Gastrocnemius medialis (tissue), 4 donors: ENCODE results near the gene SLC46A1. TPM values are rescaled to one million over a fixed set of nuclear protein-coding genes. Genes with fewer than 3 reads are reported as not detected.

ENCODE experiments used
- ATAC-seq, 2 donors: fragments of 150-250 bp; one replicate each; pipeline ENCODE4 v1.9.1; 2016
- DNase-seq, 2 donors: peaks; one replicate each; pipeline ENCODE4 v3.0.0-alpha.2; 2019
- H3K27ac ChIP-seq, 4 donors: fragments of 200-600 bp; sonication (generic); 1 replicate in 1 of 4; 2 replicates in 3 of 4; pipeline ENCODE4 v1.5.1; 2016 to 2018; ENCODE audit warnings: mild to moderate bottlenecking in 2 of 4, moderate library complexity in 1 of 4
- H3K27me3 ChIP-seq, 3 donors: fragments of 200-600 bp; sonication (generic) in 2 of 3; 1 replicate in 1 of 3; 2 replicates in 2 of 3; pipeline versions ENCODE4 v1.5.1 to v1.6.0; 2016 to 2019; ENCODE audit warnings: mild to moderate bottlenecking in 1 of 3, moderate library complexity in 1 of 3
- H3K36me3 ChIP-seq, 2 donors: fragments of 200-600 bp; sonication (generic) in 1 of 2; one replicate each; pipeline ENCODE4 v1.5.1; 2017 to 2018
- H3K4me1 ChIP-seq, 2 donors: fragments of 200-600 bp; sonication (generic) in 1 of 2; one replicate each; pipeline ENCODE4 v1.5.1; 2016 to 2017; ENCODE audit warnings: mild to moderate bottlenecking in 2 of 2
- H3K4me3 ChIP-seq, 4 donors: fragments of 200-600 bp; sonication (generic) in 3 of 4; 1 replicate in 1 of 4; 2 replicates in 3 of 4; pipeline ENCODE4 v1.5.1; 2016 to 2019; ENCODE audit warnings: mild to moderate bottlenecking in 2 of 4
- H3K9me3 ChIP-seq, 3 donors: fragments of 200-600 bp; sonication (generic) in 2 of 3; 1 replicate in 1 of 3; 2 replicates in 2 of 3; pipeline ENCODE4 v1.5.1; 2016 to 2019
- CTCF ChIP-seq, 5 experiments: fragments of 450-650 bp in 3 of 5; fragments of 200-600 bp in 2 of 5; sonication (generic) in 2 of 5; IDR thresholded peaks in 4 of 5; conservative IDR thresholded peaks in 1 of 5; 1 replicate in 4 of 5; 2 replicates in 1 of 5; pipeline ENCODE4 v1.5.1; 2016 to 2019; ENCODE audit warnings: antibody characterized with exemption in 5 of 5, mild to moderate bottlenecking in 3 of 5, moderate library complexity in 3 of 5
- POLR2A ChIP-seq, 2 donors: fragments of 450-650 bp; IDR thresholded peaks; one replicate each; pipeline ENCODE4 v1.6.1; 2017; ENCODE audit warnings: antibody characterized with exemption in 2 of 2, mild to moderate bottlenecking in 2 of 2, moderate library complexity in 2 of 2
- in situ Hi-C, 4 donors: fragments of 200-750 bp; cut with MboI; loops; one replicate each; pipeline versions ENCODE4 v1.15.0 to v1.8.0; 2017; ENCODE audit warnings: low sequenced_read_pairs in 4 of 4
- intact Hi-C: fragments of 100-400 bp; cut with DNase I; formaldehyde crosslinking; loops from one replicate; pipeline ENCODE4 v1.15.1; 2023; ENCODE audit warnings: low total_unique reads
- total RNA-seq, 4 donors: library from RNA; depleted of rRNA; stranded (reverse); fragments of >200 nt; gene quantifications; one replicate each; pipeline versions ENCODE4 v1.1.0 to v1.2.3, GENCODE V29; 2016

SLC46A1 gene
- total RNA-seq, 4 donors from 2014 or later, result 1.9 to 3.5 (median 2.4) TPM

DNA sequence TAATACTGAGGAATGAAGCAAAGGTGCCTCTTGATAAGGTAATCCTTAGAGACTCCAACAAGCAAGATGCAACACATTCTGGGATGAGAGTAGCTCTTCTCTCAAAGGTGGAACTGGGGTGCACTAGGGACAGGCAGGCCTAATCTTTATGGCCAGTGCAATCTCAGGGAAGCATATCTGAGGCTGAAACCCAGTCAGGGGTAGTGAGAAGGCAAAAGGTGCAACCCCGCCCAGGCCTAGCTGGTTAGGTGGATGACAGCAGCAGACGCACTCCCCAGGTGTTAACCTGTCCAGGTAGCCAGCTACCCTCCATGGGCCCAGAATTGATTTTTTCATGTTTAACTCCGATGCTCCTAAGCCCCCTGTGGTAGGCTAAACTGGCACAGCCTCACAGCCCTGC lies 9.9 kb upstream of the SLC46A1 start:
- in situ Hi-C loops, result loop anchor here in 1 of 4 donors (25.0 kb wide), 2 partner anchors 96 to 179 kb away; partner anchors contain the start of gene FOXN1
- H3K36me3 ChIP-seq, result no peaks in the 10 kb centered on the region
- no peak for TF ChIP-seq CTCF (IDR thresholded peaks at IDR 0.05 in 4 of 5, conservative IDR thresholded peaks at IDR 0.05 in 1 of 5)
- TF ChIP-seq POLR2A (IDR thresholded peaks at IDR 0.05), result no peak
- DNase-seq (no peak), ATAC-seq (no peak)
- intact Hi-C loops, result no loop called here
- no peaks in the 10 kb centered on the region for H3K9me3 ChIP-seq
- H3K27me3 ChIP-seq, result no peaks in the 10 kb centered on the region
- H3K27ac ChIP-seq, result no peak overlapping the region
- no peaks in the 10 kb centered on the region for H3K4me1 ChIP-seq
- no peak overlapping the region for H3K4me3 ChIP-seq

- Histone ChIP-seq H3K27me3 (no peaks in the 10 kb centered on the region), H3K36me3 (no peaks in the 10 kb centered on the region), H3K27ac (no peak overlapping the region), H3K9me3 (no peaks in the 10 kb centered on the region), H3K4me3 (no peak overlapping the region), H3K4me1 (no peaks in the 10 kb centered on the region)
- in situ Hi-C loops (loop anchor here in 1 of 4 donors (25.0 kb wide), 2 partner anchors 98 to 177 kb away; partner anchors contain the start of gene FOXN1), intact Hi-C loops (no loop called here)
- no peak for DNase-seq
- TF ChIP-seq POLR2A (IDR thresholded peaks at IDR 0.05) (no peak), CTCF (IDR thresholded peaks at IDR 0.05 in 4 of 5, conservative IDR thresholded peaks at IDR 0.05 in 1 of 5) (no peak)
- ATAC-seq, result no peak
Observed at GRCh38 chr17:28413804-28414203, 7.8 kb upstream of the SLC46A1 start.

DNA sequence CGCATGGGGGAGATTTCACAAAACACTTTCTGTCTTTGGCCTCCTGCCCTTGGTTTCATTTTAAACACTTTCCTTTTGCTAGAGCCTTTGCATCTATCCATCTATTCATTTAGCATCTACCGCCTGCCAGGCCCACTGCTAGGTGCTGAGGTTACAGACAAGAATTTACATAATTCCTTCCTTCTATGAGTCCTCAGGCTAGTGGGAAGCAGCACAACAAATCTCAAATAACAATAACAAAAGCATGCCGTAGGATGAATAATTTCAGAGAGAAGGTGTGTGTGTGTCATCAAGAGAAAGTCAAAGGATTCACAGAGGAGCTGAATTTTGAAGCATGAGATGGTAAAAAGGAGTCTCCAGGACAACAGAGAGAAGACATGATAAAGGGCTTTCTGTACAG lies 6.1 kb upstream of the SLC46A1 start:
- Histone ChIP-seq H3K27ac (no peak overlapping the region), H3K4me1 (no peaks in the 10 kb centered on the region), H3K4me3 (no peak overlapping the region), H3K9me3 (no peaks in the 10 kb centered on the region), H3K36me3 (no peaks in the 10 kb centered on the region), H3K27me3 (no peaks in the 10 kb centered on the region)
- in situ Hi-C loops, result loop anchor here in 1 of 4 donors (25.0 kb wide), 2 partner anchors 100 to 175 kb away; partner anchors contain the start of gene FOXN1
- no peak for DNase-seq
- intact Hi-C loops, result no loop called here
- TF ChIP-seq POLR2A (IDR thresholded peaks at IDR 0.05) (no peak), CTCF (IDR thresholded peaks at IDR 0.05 in 4 of 5, conservative IDR thresholded peaks at IDR 0.05 in 1 of 5) (no peak)
- ATAC-seq, result no peak

GRCh38 chr17:28407974-28408306 lies 1.9 kb upstream of the SLC46A1 start:
- DNase-seq (no peak), ATAC-seq (no peak)
- H3K27ac ChIP-seq, result no peak overlapping the region
- H3K27me3 ChIP-seq, result no peaks in the 10 kb centered on the region
- no peak overlapping the region for H3K4me3 ChIP-seq
- in situ Hi-C loops, result loop anchor here in 1 of 4 donors (25.0 kb wide), 2 partner anchors 104 to 171 kb away; partner anchors contain the start of gene FOXN1
- TF ChIP-seq CTCF (IDR thresholded peaks at IDR 0.05 in 4 of 5, conservative IDR thresholded peaks at IDR 0.05 in 1 of 5) (no peak), POLR2A (IDR thresholded peaks at IDR 0.05) (no peak)
- H3K9me3 ChIP-seq, result no peaks in the 10 kb centered on the region
- peaks cover 8 to 15% of the 10 kb centered on the region in 2 donors for H3K4me1 ChIP-seq
- H3K36me3 ChIP-seq, result no peaks in the 10 kb centered on the region
- intact Hi-C loops, result no loop called here
